ENCODE measurements around the gene PSKH1.

- TF ChIP-seq REST (IDR thresholded peaks at IDR 0.05; ENCODE audit: insufficient replicate concordance, low read depth), result no peak
- no peak for TF ChIP-seq CTCF (IDR thresholded peaks at IDR 0.05; ENCODE audit: insufficient read depth, low read length)
- TF ChIP-seq SPI1 (IDR thresholded peaks at IDR 0.05; ENCODE audit: borderline replicate concordance, low read depth), result no peak
- no peak for TF ChIP-seq POLR2AphosphoS5 (IDR thresholded peaks at IDR 0.05; ENCODE audit: low read depth)
These were observed 24.2 kb downstream of the PSKH1 start for GRCh38 chr16:67917140-67917851.

All from HL-60 (cell line).